Esophagus muscularis mucosa (tissue), 4 donors: Measurements from ENCODE around the gene GALNTL6. TPM values are rescaled to one million over a fixed set of nuclear protein-coding genes. Genes with fewer than 3 reads are reported as not detected.
"Not testable (repeated sequence)": the region's sequence is repeated elsewhere in the genome, so short reads cannot be mapped to it uniquely, and the experiment has no call there.

Experiments
- DNase-seq: peaks from one replicate; pipeline ENCODE4 v3.0.0-alpha.2; 2017; ENCODE audit errors: extremely low spot score
- H3K27ac ChIP-seq, 4 donors: fragments of 200-600 bp; sonication (generic); replicated peaks in 1 of 4; 1 replicate in 3 of 4; 2 replicates in 1 of 4; pipeline ENCODE4 v1.5.1; 2016 to 2019; ENCODE audit warnings: mild to moderate bottlenecking in 1 of 4
- H3K27me3 ChIP-seq, 4 donors: fragments of 200-600 bp; sonication (generic); one replicate each; pipeline versions ENCODE4 v1.5.1 to v1.6.0; 2016 to 2019
- H3K36me3 ChIP-seq, 4 donors: fragments of 200-600 bp; sonication (generic); one replicate each; pipeline ENCODE4 v1.5.1; 2016 to 2019
- H3K4me1 ChIP-seq, 4 donors: fragments of 200-600 bp; sonication (generic); one replicate each; pipeline ENCODE4 v1.5.1; 2016 to 2019
- H3K4me3 ChIP-seq, 4 donors: fragments of 200-600 bp; sonication (generic); 1 replicate in 2 of 4; 2 replicates in 2 of 4; pipeline ENCODE4 v1.5.1; 2016 to 2019; ENCODE audit warnings: mild to moderate bottlenecking in 4 of 4, moderate library complexity in 1 of 4
- H3K9me3 ChIP-seq, 4 donors: fragments of 200-600 bp; sonication (generic); 1 replicate in 3 of 4; 2 replicates in 1 of 4; pipeline ENCODE4 v1.5.1; 2016 to 2019
- EP300 ChIP-seq: sonication (generic); formaldehyde crosslinking; IDR thresholded peaks from one replicate; pipeline ENCODE4 v1.6.1; 2017; ENCODE audit warnings: antibody characterized with exemption
- POLR2A ChIP-seq: fragments of 450-650 bp; IDR thresholded peaks from one replicate; pipeline ENCODE4 v1.6.1; 2017; ENCODE audit warnings: antibody characterized with exemption, moderate library complexity, mild to moderate bottlenecking, low read depth
- POLR2AphosphoS5 ChIP-seq, 2 donors: sonication (generic); formaldehyde crosslinking; IDR thresholded peaks; one replicate each; pipeline ENCODE4 v1.6.1; 2017; ENCODE audit warnings: antibody characterized with exemption in 2 of 2
- WGBS: methylation state at CpG from one replicate; pipeline ENCODE4 v1.1.5; 2018; 5-methylcytosine and 5-hydroxymethylcytosine counted together
- intact Hi-C: fragments of 100-400 bp; cut with DNase I; formaldehyde crosslinking; loops from one replicate; pipeline ENCODE4 v1.15.1; 2023
- total RNA-seq, 4 donors: library from RNA; depleted of rRNA; stranded (reverse); fragments of >200 nt; gene quantifications; one replicate each; pipeline versions ENCODE4 v1.1.0 to v1.2.1, GENCODE V29; 2016
- TF ChIP-seq, protein P1 (sequence below), 3 experiments: fragments of 200-600 bp in 2 of 3; fragments of 450-650 bp in 1 of 3; sonication (generic) in 2 of 3; IDR thresholded peaks; one replicate each; pipeline ENCODE4 v1.5.1; 2017 to 2019; ENCODE audit warnings: antibody characterized with exemption in 3 of 3, mild to moderate bottlenecking in 2 of 3, moderate library complexity in 1 of 3

The GALNTL6 gene
- total RNA-seq, 4 donors from 2014 or later = 0.33 to 0.42 TPM; not detected in 2

DNA sequence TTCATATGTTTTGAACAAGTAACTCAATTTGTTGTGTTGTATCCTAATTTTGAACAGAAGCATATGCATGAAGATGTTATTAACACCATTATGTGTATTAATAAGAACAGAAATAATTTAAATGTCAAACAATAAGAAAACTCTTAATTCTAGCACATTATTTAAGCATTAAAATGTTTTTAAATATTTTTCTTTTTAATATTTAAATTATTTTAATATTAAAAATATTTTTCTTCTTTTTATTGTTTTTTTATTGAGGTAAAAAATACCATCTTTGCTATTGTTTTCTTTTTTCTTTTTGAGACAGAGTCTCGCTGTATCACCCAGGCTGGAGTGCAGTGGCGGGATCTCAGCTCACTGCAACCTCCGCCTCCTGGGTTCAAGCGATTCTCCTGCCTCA lies 914.4 kb downstream of the GALNTL6 start:
- Histone ChIP-seq H3K27me3 (no peaks in the 10 kb centered on the region), H3K4me1 (no peaks in the 10 kb centered on the region), H3K9me3 (peaks cover 0 to 8% (median 0%) of the 10 kb centered on the region in 4 donors), H3K27ac (no peak overlapping the region), H3K36me3 (no peaks in the 10 kb centered on the region), H3K4me3 (no peak overlapping the region)
- WGBS = 97% methylated on average over 4 of the region's 4 CpGs
- DNase-seq = no peak
- no peak for TF ChIP-seq EP300
- no peak for TF ChIP-seq POLR2AphosphoS5 (IDR thresholded peaks at IDR 0.05)
- TF ChIP-seq POLR2A = no peak
- TF ChIP-seq, protein P1, sequence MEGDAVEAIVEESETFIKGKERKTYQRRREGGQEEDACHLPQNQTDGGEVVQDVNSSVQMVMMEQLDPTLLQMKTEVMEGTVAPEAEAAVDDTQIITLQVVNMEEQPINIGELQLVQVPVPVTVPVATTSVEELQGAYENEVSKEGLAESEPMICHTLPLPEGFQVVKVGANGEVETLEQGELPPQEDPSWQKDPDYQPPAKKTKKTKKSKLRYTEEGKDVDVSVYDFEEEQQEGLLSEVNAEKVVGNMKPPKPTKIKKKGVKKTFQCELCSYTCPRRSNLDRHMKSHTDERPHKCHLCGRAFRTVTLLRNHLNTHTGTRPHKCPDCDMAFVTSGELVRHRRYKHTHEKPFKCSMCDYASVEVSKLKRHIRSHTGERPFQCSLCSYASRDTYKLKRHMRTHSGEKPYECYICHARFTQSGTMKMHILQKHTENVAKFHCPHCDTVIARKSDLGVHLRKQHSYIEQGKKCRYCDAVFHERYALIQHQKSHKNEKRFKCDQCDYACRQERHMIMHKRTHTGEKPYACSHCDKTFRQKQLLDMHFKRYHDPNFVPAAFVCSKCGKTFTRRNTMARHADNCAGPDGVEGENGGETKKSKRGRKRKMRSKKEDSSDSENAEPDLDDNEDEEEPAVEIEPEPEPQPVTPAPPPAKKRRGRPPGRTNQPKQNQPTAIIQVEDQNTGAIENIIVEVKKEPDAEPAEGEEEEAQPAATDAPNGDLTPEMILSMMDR (IDR thresholded peaks at IDR 0.05) = no peak
- intact Hi-C loops = no loop called here

DNA sequence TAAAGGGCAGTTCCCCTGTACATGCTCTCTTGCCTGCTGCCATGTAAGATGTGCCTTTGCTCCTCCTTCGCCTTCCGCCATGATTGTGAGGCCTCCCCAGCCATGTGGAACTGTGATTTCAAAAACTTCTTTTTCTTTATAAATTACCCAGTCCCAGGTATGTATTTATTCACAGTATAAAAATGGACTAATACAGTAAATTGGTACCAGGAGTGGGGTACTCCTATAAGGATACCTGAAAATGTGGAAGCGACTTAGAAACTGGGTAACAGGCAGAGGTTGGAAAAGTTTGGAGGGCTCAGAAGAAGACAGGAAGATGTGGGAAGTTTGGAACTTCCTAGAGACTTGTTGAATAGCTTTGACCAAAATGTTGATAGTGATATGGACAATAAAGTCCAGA lies 920.4 kb downstream of the GALNTL6 start:
- H3K9me3 ChIP-seq = peaks cover 0 to 50% (median 29%) of the 10 kb centered on the region in 4 donors
- H3K36me3 ChIP-seq, H3K27me3 ChIP-seq, H3K27ac ChIP-seq, DNase-seq, intact Hi-C loops, H3K4me3 ChIP-seq, H3K4me1 ChIP-seq: not testable (repeated sequence)
- 100% methylated on average over 3 of the region's 3 CpGs for WGBS

DNA sequence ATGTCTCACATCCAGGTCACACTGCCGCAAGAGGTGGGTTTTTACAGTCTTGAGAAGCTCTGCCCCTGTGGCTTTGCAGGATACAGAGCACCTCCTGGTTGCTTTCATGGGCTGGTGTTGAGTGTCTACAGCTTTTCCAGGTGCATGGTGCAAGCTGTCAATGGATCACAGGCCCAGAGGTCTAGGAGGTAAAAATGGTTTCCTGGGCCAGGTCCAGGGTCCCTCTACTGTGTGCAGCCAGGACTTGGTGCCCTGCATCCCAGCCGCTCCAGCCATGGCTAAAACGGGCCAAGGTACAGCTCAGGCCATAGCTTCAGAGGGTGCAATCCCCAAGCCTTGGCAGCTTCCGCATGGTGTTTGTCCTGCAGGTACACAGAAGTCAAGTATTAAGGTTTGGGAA lies 921.4 kb downstream of the GALNTL6 start:
- no peaks in the 10 kb centered on the region for H3K27me3 ChIP-seq
- H3K9me3 ChIP-seq = peaks cover 0 to 50% (median 29%) of the 10 kb centered on the region in 4 donors
- intact Hi-C loops = no loop called here
- no peak overlapping the region for H3K4me3 ChIP-seq
- no peak for DNase-seq
- H3K27ac ChIP-seq = no peak overlapping the region
- no peaks in the 10 kb centered on the region for H3K4me1 ChIP-seq
- TF ChIP-seq, protein P1 (IDR thresholded peaks at IDR 0.05) = no peak
- no peak for TF ChIP-seq POLR2A
- TF ChIP-seq POLR2AphosphoS5 (IDR thresholded peaks at IDR 0.05) = no peak
- no peak for TF ChIP-seq EP300
- 83% methylated on average over 1 of the region's 4 CpGs for WGBS
- no peaks in the 10 kb centered on the region for H3K36me3 ChIP-seq

DNA sequence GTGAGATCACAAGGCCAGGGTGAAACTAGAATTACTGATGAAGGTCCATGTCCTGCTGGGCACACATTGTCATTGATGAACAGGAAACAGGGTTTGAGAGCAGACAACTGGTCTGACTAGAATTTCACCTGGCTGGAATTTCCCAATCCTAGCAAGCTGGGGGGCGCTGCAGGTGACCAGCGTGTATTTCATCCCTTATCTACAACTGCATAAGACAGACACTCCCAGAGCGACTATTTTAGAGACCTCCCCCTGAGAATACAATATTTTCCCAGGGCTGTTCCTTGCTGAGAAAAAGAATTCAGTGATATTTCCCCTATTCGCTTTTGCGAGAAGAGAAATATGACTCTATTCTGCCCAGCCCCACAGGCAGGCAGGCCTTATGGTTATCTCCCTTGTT lies 922.8 kb downstream of the GALNTL6 start:
- Histone ChIP-seq H3K9me3 (peaks cover 0 to 50% (median 29%) of the 10 kb centered on the region in 4 donors), H3K27ac (no peak overlapping the region), H3K4me3 (no peak overlapping the region), H3K4me1 (no peaks in the 10 kb centered on the region), H3K36me3 (no peaks in the 10 kb centered on the region), H3K27me3 (no peaks in the 10 kb centered on the region)
- intact Hi-C loops = no loop called here
- TF ChIP-seq POLR2AphosphoS5 (IDR thresholded peaks at IDR 0.05) (no peak), EP300 (no peak), POLR2A (no peak)
- TF ChIP-seq, protein P1 (IDR thresholded peaks at IDR 0.05) = no peak
- 96% methylated on average over 5 of the region's 5 CpGs for WGBS
- no peak for DNase-seq

DNA sequence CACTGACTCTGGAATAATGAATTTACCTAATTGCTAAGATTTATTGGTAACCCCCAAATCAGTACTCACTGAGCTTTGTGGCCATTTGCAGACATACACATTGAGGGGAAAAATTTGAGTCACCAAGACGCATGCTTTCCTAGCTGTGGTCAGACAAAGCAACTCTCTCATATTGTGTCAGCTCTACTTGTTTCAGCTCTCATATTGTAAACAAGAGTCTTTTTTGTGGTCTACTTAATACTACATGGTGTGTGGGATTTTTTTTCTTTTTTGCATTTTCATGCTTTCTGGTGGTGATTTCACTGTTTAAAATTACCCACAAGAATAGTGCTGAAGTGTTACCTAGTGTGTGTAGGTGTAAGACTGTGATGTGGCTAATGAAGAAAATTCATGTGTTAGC lies 927.2 kb downstream of the GALNTL6 start:
- Histone ChIP-seq H3K27ac (no peak overlapping the region), H3K36me3 (no peaks in the 10 kb centered on the region), H3K4me1 (no peaks in the 10 kb centered on the region), H3K9me3 (peaks cover 0 to 29% (median 14%) of the 10 kb centered on the region in 4 donors), H3K4me3 (no peak overlapping the region), H3K27me3 (no peaks in the 10 kb centered on the region)
- intact Hi-C loops = no loop called here
- no peak for TF ChIP-seq POLR2A
- TF ChIP-seq POLR2AphosphoS5 (IDR thresholded peaks at IDR 0.05) = no peak
- TF ChIP-seq, protein P1 (IDR thresholded peaks at IDR 0.05) = no peak
- TF ChIP-seq EP300 = no peak
- 85% methylated on average over 1 of the region's 1 CpG for WGBS
- DNase-seq = no peak
